ENCODE results near the gene COPZ2. TPM values are rescaled to one million over a fixed set of nuclear protein-coding genes. Genes with fewer than 3 reads are reported as not detected.
"Not testable (repeated sequence)": the region's sequence is repeated elsewhere in the genome, so short reads cannot be mapped to it uniquely, and the experiment has no call there.

COPZ2 gene
- total RNA-seq = 1 to 10 TPM; 5.1 to 5.5 TPM

DNA sequence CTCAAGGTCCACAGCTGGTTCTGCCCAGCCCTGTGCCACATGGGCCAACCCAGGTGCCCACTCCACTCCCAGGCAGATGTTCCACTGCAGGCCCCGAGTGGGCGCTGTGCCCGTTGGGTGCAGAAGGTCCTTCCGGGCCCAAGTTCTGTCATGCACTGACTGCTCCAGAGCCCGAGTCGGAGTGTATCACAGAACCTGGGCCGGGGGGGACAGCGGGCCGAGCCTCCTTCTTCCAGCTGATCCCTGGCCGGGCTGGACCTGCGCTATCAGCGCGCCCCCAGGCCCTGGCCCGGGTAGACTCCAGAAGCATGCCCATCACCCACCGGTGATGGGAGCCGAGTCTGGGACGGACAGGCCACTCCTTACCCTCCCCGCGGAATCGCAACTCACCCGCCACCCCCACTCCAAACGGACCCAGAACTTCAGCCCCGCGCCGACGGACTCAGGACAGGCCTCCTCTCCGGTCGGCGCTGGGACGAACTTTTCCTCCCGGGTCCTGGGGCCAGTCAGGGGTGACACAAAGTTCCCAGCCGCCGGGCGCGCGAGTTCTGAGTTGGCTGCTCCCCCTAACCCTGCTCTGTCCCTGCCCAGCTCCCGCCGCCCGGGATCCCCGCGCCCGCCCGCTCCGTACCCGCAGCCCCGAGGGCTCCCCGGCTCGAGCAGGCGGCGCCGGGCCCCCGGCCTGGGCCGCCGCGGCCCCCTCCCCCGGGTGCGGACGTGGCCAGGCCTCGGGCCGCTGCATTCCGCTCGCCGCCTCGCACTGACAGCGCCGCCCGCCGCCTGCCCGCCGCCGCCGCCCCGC, at the start of gene COPZ2:
TSS of gene COPZ2 (minus strand) at position 762 of the 802 bp plus-strand sequence. CDS start at position 742, 20 bp downstream.
- peak; percentile 89 for ATAC-seq
- peak; percentile 72 for DNase-seq
- Mint-ChIP-seq H3K4me3 (peak within 1 kb of the TSS; percentile 76), H3K9me3 (ENCODE audit: insufficient read depth) (no peaks in the 10 kb centered on the region), H3K36me3 (ENCODE audit: low read depth) (no peaks in the 10 kb centered on the region), H3K27ac (peak within 1 kb of the TSS; percentile 53), H3K27me3 (ENCODE audit: low read depth) (peaks cover 39% of the 10 kb centered on the region), H3K4me1 (ENCODE audit: low read depth) (peaks cover 15% of the 10 kb centered on the region)
- CTCF ChIA-PET = interaction anchor here (0.7 to 5.7 kb wide), 15 partner anchors 9 to 76 kb away, joined by 3 to 42 read pairs (median 5); no protein-coding TSS in a partner anchor
- POLR2A ChIA-PET = interaction anchor here (0.9 to 1.8 kb wide), 4 partner anchors 9 to 66 kb away, joined by 3 to 5 read pairs (median 3); no protein-coding TSS in a partner anchor

- DNase-seq = no peak
- ChIA-PET POLR2A (no interaction called here), CTCF (interaction anchor here (1.1 to 5.9 kb wide), 2 partner anchors 12 to 49 kb away, joined by 3 to 38 read pairs; no protein-coding TSS in a partner anchor)
- Mint-ChIP-seq H3K9me3 (ENCODE audit: insufficient read depth) (no peaks in the 10 kb centered on the region), H3K36me3 (ENCODE audit: low read depth) (peaks cover 3% of the 10 kb centered on the region), H3K4me3 (no peak overlapping the region), H3K27ac (no peak overlapping the region), H3K4me1 (ENCODE audit: low read depth) (peaks cover 7% of the 10 kb centered on the region), H3K27me3 (ENCODE audit: low read depth) (no peaks in the 10 kb centered on the region)
- ATAC-seq = no peak
Measured at GRCh38 chr17:48084932-48085331, 47.3 kb upstream of the COPZ2 start.

GRCh38 chr17:48081858-48082257, 44.3 kb upstream of the COPZ2 start:
- Mint-ChIP-seq H3K27ac (no peak overlapping the region), H3K4me1 (ENCODE audit: low read depth) (peaks cover 7% of the 10 kb centered on the region), H3K4me3 (no peak overlapping the region), H3K9me3 (ENCODE audit: insufficient read depth) (no peaks in the 10 kb centered on the region), H3K27me3 (ENCODE audit: low read depth) (no peaks in the 10 kb centered on the region), H3K36me3 (ENCODE audit: low read depth) (peaks cover under 1% of the 10 kb centered on the region)
- DNase-seq (no peak), ATAC-seq (no peak)
- ChIA-PET POLR2A (interaction anchor here (0.6 to 0.9 kb wide), 2 partner anchors 12 to 206 kb away, joined by 3 read pairs; no protein-coding TSS in a partner anchor), CTCF (interaction anchor here (0.8 to 7.0 kb wide), 16 partner anchors 8 to 536 kb away, joined by 3 to 111 read pairs (median 13); partner anchors contain the start of genes CBX1, CDK5RAP3, HOXB5 and SNX11)

- H3K27me3 Mint-ChIP-seq (ENCODE audit: low read depth); H3K4me1 Mint-ChIP-seq (ENCODE audit: low read depth); H3K27ac Mint-ChIP-seq; H3K4me3 Mint-ChIP-seq; DNase-seq; ATAC-seq; H3K9me3 Mint-ChIP-seq (ENCODE audit: insufficient read depth): not testable (repeated sequence)
- H3K36me3 Mint-ChIP-seq (ENCODE audit: low read depth) = peaks cover 25% of the 10 kb centered on the region
- POLR2A ChIA-PET = interaction anchor here (0.6 to 0.9 kb wide), 2 partner anchors 15 to 29 kb away, joined by 3 to 5 read pairs; partner anchors contain the start of gene NFE2L1
- CTCF ChIA-PET = interaction anchor here (0.8 to 7.0 kb wide), 5 partner anchors 9 to 52 kb away, joined by 3 to 113 read pairs (median 89); partner anchors contain the start of genes CBX1 and NFE2L1
Measured at GRCh38 chr17:48077152-48077551, 39.6 kb upstream of the COPZ2 start.

DNA sequence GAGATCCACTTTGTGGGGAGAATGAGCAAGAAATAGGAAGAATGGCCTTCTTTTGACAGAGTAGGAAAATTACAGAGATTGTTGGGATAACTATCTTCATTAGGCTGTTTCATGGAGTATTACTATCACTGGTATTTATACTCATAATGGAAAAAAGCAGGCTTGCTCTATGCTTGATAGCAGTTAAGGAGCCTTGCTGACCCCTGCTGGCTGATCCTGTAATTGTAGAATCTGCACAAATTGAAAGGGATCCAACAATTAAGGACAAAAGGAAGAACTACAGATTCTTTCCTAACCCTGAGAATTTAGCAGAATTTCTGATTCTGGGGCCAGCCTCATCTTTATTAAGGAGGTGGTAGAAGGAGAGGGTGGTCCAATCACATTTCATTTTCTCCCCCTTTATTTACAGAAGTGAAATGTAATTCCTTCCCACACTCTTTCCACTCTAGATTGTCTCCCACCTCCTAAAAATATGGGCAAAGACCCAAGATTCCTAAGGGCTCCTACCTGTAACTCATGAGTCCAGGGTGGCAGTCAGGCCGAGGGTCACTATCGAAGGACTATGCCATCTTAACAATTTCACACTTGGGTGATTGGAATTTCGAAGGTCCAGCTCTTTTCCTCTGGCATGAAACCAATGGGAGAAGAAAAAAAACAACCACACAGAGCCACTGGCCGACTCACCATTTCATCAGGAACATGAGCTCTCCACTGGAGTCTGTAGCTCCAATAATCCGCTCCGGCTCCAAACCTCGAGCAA, 36.9 kb upstream of the COPZ2 start:
- no peaks in the 10 kb centered on the region for H3K9me3 Mint-ChIP-seq (ENCODE audit: insufficient read depth)

DNA sequence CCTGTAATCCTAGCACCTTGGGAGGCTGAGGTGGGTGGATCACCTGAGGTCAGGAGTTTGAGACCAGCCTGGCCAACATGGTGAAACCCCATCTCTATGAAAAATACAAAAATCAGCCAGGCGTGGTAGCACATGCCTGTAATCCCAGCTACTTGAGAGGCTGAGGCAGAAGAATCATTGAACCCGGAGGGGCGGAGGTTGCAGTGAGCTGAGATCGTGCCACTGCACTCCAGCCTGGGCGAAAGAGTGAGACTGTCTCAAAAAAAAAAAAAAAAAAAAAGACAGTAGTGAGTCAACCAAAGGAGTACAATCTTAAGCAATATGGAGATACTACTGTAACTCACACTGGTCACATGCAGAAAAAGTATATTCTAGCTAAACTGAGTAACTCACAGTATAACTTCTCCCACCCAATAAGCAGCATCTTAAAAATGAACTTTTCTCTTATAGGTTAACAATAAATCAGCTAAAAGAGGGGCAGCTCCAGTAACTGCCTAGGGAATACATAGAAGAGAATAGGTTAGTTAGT, 36.0 kb upstream of the COPZ2 start:
- not testable (repeated sequence) for H3K27ac Mint-ChIP-seq; H3K9me3 Mint-ChIP-seq (ENCODE audit: insufficient read depth); DNase-seq; ATAC-seq; H3K4me1 Mint-ChIP-seq (ENCODE audit: low read depth); H3K27me3 Mint-ChIP-seq (ENCODE audit: low read depth); H3K4me3 Mint-ChIP-seq
- peaks cover 44% of the 10 kb centered on the region for H3K36me3 Mint-ChIP-seq (ENCODE audit: low read depth)
- CTCF ChIA-PET = interaction anchor here (0.8 to 6.0 kb wide), 19 partner anchors 13 to 563 kb away, joined by 3 to 113 read pairs (median 5); partner anchors contain the start of genes COPZ2, NFE2L1 and SNX11
- POLR2A ChIA-PET = interaction anchor here (0.6 to 1.4 kb wide), 2 partner anchors 42 to 48 kb away, joined by 3 to 6 read pairs; no protein-coding TSS in a partner anchor

More for the DNA sequence above, 36.9 kb upstream of the COPZ2 start:
- peaks cover 42% of the 10 kb centered on the region for H3K36me3 Mint-ChIP-seq (ENCODE audit: low read depth)
- peak; percentile 82 for DNase-seq
- H3K4me3 Mint-ChIP-seq = no peak overlapping the region
- peak; percentile 71 for ATAC-seq
- POLR2A ChIA-PET = no interaction called here
- H3K4me1 Mint-ChIP-seq (ENCODE audit: low read depth) = no peaks in the 10 kb centered on the region
- no peaks in the 10 kb centered on the region for H3K27me3 Mint-ChIP-seq (ENCODE audit: low read depth)
- H3K27ac Mint-ChIP-seq = no peak overlapping the region
- CTCF ChIA-PET = interaction anchor here (0.7 to 6.6 kb wide), 28 partner anchors 9 to 562 kb away, joined by 3 to 113 read pairs (median 4); partner anchors contain the start of genes NFE2L1 and SNX11

- not testable (repeated sequence) for ATAC-seq; H3K9me3 Mint-ChIP-seq (ENCODE audit: insufficient read depth); DNase-seq; H3K27ac Mint-ChIP-seq; H3K27me3 Mint-ChIP-seq (ENCODE audit: low read depth); H3K4me3 Mint-ChIP-seq; H3K4me1 Mint-ChIP-seq (ENCODE audit: low read depth)
- ChIA-PET CTCF (interaction anchor here (0.9 to 6.0 kb wide), 6 partner anchors 23 to 46 kb away, joined by 3 to 113 read pairs (median 8); partner anchors contain the start of genes COPZ2 and SNX11), POLR2A (interaction anchor here (0.6 to 1.4 kb wide), 2 partner anchors 36 to 47 kb away, joined by 3 to 6 read pairs; no protein-coding TSS in a partner anchor)
- H3K36me3 Mint-ChIP-seq (ENCODE audit: low read depth) = peaks cover 49% of the 10 kb centered on the region
Measured at GRCh38 chr17:48072811-48073210, 35.2 kb upstream of the COPZ2 start.

- no peaks in the 10 kb centered on the region for H3K27me3 Mint-ChIP-seq (ENCODE audit: low read depth)
- no peak overlapping the region for H3K4me3 Mint-ChIP-seq
- H3K4me1 Mint-ChIP-seq (ENCODE audit: low read depth) = no peaks in the 10 kb centered on the region
- H3K36me3 Mint-ChIP-seq (ENCODE audit: low read depth) = peaks cover 53% of the 10 kb centered on the region
- DNase-seq (no peak), ATAC-seq (no peak)
- no peak overlapping the region for H3K27ac Mint-ChIP-seq
- CTCF ChIA-PET = interaction anchor here (2.6 to 6.0 kb wide), 3 partner anchors 22 to 45 kb away, joined by 10 to 113 read pairs (median 15); partner anchors contain the start of gene SNX11
- POLR2A ChIA-PET = no interaction called here
- no peaks in the 10 kb centered on the region for H3K9me3 Mint-ChIP-seq (ENCODE audit: insufficient read depth)
Measured at GRCh38 chr17:48071654-48072053, 34.1 kb upstream of the COPZ2 start.

DNA sequence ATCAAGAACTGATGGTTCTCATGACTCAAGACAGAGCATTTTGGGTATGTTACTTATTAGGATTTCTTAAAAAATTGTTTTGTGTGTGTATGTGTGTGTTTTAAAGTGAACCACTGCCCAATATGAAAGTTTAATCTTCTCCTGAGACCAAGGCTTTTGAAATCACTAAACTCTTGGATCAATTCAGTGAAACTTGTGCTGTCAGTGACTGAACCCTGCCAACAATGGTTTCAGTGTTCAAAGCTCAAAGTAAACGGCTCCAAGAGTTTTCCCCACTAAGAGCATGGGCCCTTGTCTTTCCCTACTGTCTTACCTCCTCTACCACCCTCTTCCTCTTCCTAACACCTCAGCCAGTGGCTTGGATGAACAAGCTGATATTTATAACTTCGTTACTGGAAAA, 32.6 kb upstream of the COPZ2 start:
- no peaks in the 10 kb centered on the region for H3K4me1 Mint-ChIP-seq (ENCODE audit: low read depth)
- ChIA-PET CTCF (interaction anchor here (1.2 to 1.3 kb wide), 2 partner anchors 10 to 44 kb away, joined by 3 to 8 read pairs; no protein-coding TSS in a partner anchor), POLR2A (no interaction called here)
- peaks cover 56% of the 10 kb centered on the region for H3K36me3 Mint-ChIP-seq (ENCODE audit: low read depth)
- H3K9me3 Mint-ChIP-seq (ENCODE audit: insufficient read depth) = no peaks in the 10 kb centered on the region
- H3K27ac Mint-ChIP-seq = no peak overlapping the region
- no peak overlapping the region for H3K4me3 Mint-ChIP-seq
- DNase-seq (no peak), ATAC-seq (no peak)
- no peaks in the 10 kb centered on the region for H3K27me3 Mint-ChIP-seq (ENCODE audit: low read depth)

DNA sequence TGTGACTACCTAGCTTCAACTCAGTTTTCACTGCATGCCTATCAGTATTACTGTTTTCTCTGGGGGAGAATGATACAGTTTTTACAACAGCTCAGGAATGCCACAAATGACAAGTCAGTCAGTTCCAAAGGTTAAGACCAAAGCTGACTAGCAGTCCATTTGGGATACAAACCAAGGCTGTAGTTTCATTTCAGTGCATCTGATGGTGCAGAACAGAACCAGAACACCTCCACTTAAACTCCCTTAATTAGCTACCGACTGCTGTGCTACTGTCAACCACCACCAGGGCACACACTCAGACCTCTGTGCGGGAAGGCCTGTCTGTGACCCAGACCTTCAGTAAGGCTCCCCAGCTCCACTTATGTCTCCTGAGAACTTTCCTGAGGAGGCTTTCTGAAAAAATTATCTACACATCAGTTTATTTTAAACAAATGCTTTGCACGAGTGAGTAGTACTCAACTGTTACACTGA, 30.9 kb upstream of the COPZ2 start:
- H3K27me3 Mint-ChIP-seq (ENCODE audit: low read depth) = no peaks in the 10 kb centered on the region
- POLR2A ChIA-PET = interaction anchor here (0.6 to 1.3 kb wide), 5 partner anchors 10 to 43 kb away, joined by 3 to 5 read pairs (median 3); partner anchors contain the start of gene NFE2L1
- no peak overlapping the region for H3K27ac Mint-ChIP-seq
- H3K4me3 Mint-ChIP-seq = no peak overlapping the region
- H3K4me1 Mint-ChIP-seq (ENCODE audit: low read depth) = no peaks in the 10 kb centered on the region
- peak; percentile 77 for ATAC-seq
- CTCF ChIA-PET = interaction anchor here (0.8 to 4.0 kb wide), 20 partner anchors 9 to 60 kb away, joined by 3 to 35 read pairs (median 4); partner anchors contain the start of gene NFE2L1
- DNase-seq = no peak
- H3K36me3 Mint-ChIP-seq (ENCODE audit: low read depth) = peaks cover 56% of the 10 kb centered on the region
- no peaks in the 10 kb centered on the region for H3K9me3 Mint-ChIP-seq (ENCODE audit: insufficient read depth)

All from activated CD8-positive, alpha-beta T cell treated with anti-CD3 and anti-CD28 coated beads, Interleukin-2, amount 10 ng/mL, durations not matched to agents 7 days and 5 days (primary cell).